Sigmoid colon (tissue), 7 donors: ENCODE measurements around the gene SRGAP1. TPM values are rescaled to one million over a fixed set of nuclear protein-coding genes. Genes with fewer than 3 reads are reported as not detected.

ENCODE experiments used
- DNase-seq: peaks from one replicate; pipeline ENCODE4 v3.0.0-alpha.2; 2019
- H3K27ac ChIP-seq, 4 donors: fragments of 200-600 bp; sonication (generic); one replicate each; pipeline ENCODE4 v1.5.1; 2016 to 2019; ENCODE audit warnings: mild to moderate bottlenecking in 1 of 4
- H3K27me3 ChIP-seq, 3 donors: fragments of 200-600 bp; sonication (generic); one replicate each; pipeline ENCODE4 v1.5.1; 2019; ENCODE audit warnings: mild to moderate bottlenecking in 1 of 3
- H3K36me3 ChIP-seq, 4 donors: fragments of 200-600 bp; sonication (generic); one replicate each; pipeline ENCODE4 v1.5.1; 2016 to 2019
- H3K4me1 ChIP-seq, 4 donors: fragments of 200-600 bp; sonication (generic); one replicate each; pipeline ENCODE4 v1.5.1; 2017 to 2019
- H3K4me3 ChIP-seq, 4 donors: fragments of 200-600 bp; sonication (generic); one replicate each; pipeline ENCODE4 v1.5.1; 2017 to 2019; ENCODE audit warnings: mild to moderate bottlenecking in 2 of 4, moderate library complexity in 1 of 4
- H3K9me3 ChIP-seq, 4 donors: fragments of 200-600 bp in 3 of 4; sonication (generic) in 3 of 4; one replicate each; pipeline versions ENCODE4 v1.5.1 to v1.6.1; 2013 to 2019
- EP300 ChIP-seq, 4 donors: sonication (generic); formaldehyde crosslinking; IDR thresholded peaks; one replicate each; pipeline ENCODE4 v1.6.1; 2017; ENCODE audit warnings: antibody characterized with exemption in 4 of 4
- POLR2A ChIP-seq, 2 donors: fragments of 450-650 bp; IDR thresholded peaks; one replicate each; pipeline ENCODE4 v1.6.1; 2016; ENCODE audit warnings: antibody characterized with exemption in 2 of 2, mild to moderate bottlenecking in 2 of 2, moderate library complexity in 2 of 2
- POLR2AphosphoS5 ChIP-seq, 4 donors: sonication (generic); formaldehyde crosslinking; IDR thresholded peaks; one replicate each; pipeline ENCODE4 v1.6.1; 2017; ENCODE audit warnings: antibody characterized with exemption in 4 of 4
- WGBS, 2 donors: extraction: QIAGEN DNeasy Blood & Tissue Kit; methylation state at CpG; one replicate each; pipeline ENCODE4 v1.1.7; 2013; 5-methylcytosine and 5-hydroxymethylcytosine counted together
- intact Hi-C: fragments of 100-400 bp; cut with DNase I; formaldehyde crosslinking; loops from one replicate; pipeline ENCODE4 v1.15.1; 2023
- polyA plus RNA-seq, 3 donors: library from polyadenylated mRNA; stranded (reverse); fragments of 200-250 nt; gene quantifications; one replicate each; pipeline ENCODE4 v1.2.3, GENCODE V29; 2013
- total RNA-seq, 4 donors: library from RNA; depleted of rRNA; stranded (reverse); fragments of >200 nt; gene quantifications; one replicate each; pipeline ENCODE4 v1.1.0, GENCODE V29; 2016
- TF ChIP-seq, protein P1 (sequence below), 4 experiments: fragments of 450-650 bp in 3 of 4; fragments of 200-600 bp in 1 of 4; IDR thresholded peaks; one replicate each; pipeline ENCODE4 v1.5.1; 2016 to 2019; ENCODE audit warnings: antibody characterized with exemption in 4 of 4, mild to moderate bottlenecking in 3 of 4, moderate library complexity in 2 of 4
- donor health status: healthy with polysubstance abuse.
- donor health status: Bipolar disorder and iron deficiency.
- donor health status: healthy.

Gene SRGAP1
- total and polyA plus RNA-seq, 7 donors = 2.4 to 16.3 (median 5.4) TPM

DNA sequence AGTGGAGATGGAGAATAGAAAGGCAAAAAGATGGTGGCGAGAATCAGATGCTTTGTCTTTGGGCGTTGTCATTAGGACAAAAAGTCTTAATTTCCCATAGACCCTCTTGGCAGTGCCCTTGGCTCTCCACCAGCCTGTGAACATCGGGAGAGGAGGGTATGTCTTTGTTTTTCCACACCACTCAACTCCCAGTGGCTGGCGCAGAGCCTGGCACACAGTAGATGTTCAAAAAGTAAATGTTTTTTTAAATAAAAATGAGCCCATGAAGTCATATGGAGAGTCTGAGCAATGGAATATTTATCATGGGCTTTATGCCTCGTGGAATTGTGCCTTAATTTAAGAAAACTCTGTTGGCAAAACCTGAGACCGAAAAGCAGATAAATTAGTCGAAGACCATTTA is 90.4 kb downstream of the SRGAP1 start:
- intact Hi-C loops = no loop called here
- H3K27ac ChIP-seq = no peak overlapping the region
- H3K27me3 ChIP-seq = no peaks in the 10 kb centered on the region
- no peak overlapping the region for H3K4me3 ChIP-seq
- 87 to 90% methylated on average over 7 of the region's 7 CpGs for WGBS, 2 donors
- TF ChIP-seq EP300 (IDR thresholded peaks at IDR 0.05) (no peak), POLR2A (IDR thresholded peaks at IDR 0.05) (no peak), POLR2AphosphoS5 (IDR thresholded peaks at IDR 0.05) (no peak)
- TF ChIP-seq, protein P1, sequence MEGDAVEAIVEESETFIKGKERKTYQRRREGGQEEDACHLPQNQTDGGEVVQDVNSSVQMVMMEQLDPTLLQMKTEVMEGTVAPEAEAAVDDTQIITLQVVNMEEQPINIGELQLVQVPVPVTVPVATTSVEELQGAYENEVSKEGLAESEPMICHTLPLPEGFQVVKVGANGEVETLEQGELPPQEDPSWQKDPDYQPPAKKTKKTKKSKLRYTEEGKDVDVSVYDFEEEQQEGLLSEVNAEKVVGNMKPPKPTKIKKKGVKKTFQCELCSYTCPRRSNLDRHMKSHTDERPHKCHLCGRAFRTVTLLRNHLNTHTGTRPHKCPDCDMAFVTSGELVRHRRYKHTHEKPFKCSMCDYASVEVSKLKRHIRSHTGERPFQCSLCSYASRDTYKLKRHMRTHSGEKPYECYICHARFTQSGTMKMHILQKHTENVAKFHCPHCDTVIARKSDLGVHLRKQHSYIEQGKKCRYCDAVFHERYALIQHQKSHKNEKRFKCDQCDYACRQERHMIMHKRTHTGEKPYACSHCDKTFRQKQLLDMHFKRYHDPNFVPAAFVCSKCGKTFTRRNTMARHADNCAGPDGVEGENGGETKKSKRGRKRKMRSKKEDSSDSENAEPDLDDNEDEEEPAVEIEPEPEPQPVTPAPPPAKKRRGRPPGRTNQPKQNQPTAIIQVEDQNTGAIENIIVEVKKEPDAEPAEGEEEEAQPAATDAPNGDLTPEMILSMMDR (IDR thresholded peaks at IDR 0.05) = no peak
- H3K36me3 ChIP-seq = no peaks in the 10 kb centered on the region
- H3K4me1 ChIP-seq = peaks cover 0 to 7% (median 0%) of the 10 kb centered on the region in 4 donors
- DNase-seq = no peak
- H3K9me3 ChIP-seq = no peaks in the 10 kb centered on the region

DNA sequence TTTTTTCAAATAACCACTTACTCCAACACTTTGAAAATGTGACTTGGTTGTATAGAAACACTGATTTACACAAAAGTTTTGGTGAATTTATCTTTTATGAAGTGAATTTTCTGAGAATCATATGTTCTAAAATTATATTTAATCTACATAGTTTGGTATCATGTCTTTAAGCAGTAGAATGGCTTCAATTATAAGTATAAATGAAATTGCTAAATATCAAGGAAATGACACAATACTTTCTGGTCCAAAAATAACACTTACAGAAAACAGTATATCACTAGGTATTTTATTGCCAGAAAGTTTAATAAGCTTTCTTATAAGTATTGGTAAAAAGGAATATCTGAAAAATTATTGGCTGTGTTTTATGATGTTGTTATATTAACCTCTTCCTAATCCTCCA is 90.9 kb downstream of the SRGAP1 start:
- H3K9me3 ChIP-seq = no peaks in the 10 kb centered on the region
- H3K36me3 ChIP-seq = no peaks in the 10 kb centered on the region
- no peak for DNase-seq
- intact Hi-C loops = no loop called here
- no peaks in the 10 kb centered on the region for H3K27me3 ChIP-seq
- H3K4me3 ChIP-seq = no peak overlapping the region
- no peak overlapping the region for H3K27ac ChIP-seq
- peaks cover 0 to 7% (median 0%) of the 10 kb centered on the region in 4 donors for H3K4me1 ChIP-seq
- no peak for TF ChIP-seq EP300 (IDR thresholded peaks at IDR 0.05)
- TF ChIP-seq, protein P1 (IDR thresholded peaks at IDR 0.05) = no peak

DNA sequence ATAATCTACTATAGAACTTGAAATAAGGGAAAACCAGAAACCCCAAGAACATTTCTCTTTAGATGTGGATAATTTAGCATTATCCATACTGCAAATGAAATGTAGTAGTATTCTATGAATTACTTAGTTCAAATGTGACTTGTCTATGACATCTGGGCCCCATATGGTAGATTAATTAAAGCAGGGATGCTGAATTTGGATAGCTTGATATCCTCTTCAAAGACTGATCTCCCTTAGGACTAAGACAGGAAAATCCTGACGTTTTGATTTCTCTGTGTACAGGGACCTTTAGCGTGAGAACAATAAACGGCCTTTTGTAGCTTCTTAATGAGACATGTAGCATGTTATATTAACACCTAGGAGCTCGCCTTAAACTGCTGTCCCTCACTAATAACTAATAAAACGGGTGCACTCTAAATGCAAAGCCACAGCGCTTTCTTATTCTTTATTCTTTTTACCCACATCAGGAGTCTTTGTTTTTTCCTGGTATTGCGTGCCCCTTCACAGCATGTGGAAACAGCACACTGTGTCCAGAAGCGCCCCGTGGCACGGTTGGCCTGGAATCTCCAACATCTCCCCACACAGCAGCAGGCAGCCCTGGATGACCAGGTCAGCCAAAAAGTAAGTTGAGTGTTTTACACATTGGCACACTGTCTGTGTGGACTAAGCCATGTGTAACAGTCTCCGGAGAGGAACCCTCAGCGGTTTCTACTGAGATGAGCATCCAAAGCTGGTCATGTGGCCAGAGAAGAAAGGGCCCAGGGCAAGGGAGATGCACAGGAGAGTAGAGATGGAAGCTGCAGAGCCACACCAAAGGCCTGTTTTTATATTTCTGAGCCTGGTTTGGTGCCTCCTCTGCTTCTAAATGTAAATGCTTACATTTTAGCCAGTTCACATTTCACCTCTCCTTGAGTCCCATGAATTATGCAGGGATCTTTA is 93.1 kb downstream of the SRGAP1 start:
- H3K27ac ChIP-seq = no peak overlapping the region
- no peak for DNase-seq
- H3K9me3 ChIP-seq = no peaks in the 10 kb centered on the region
- no peaks in the 10 kb centered on the region for H3K4me1 ChIP-seq
- H3K36me3 ChIP-seq = no peaks in the 10 kb centered on the region
- WGBS, 2 donors = 89 to 92% methylated on average over 12 of the region's 12 CpGs
- H3K27me3 ChIP-seq = no peaks in the 10 kb centered on the region
- H3K4me3 ChIP-seq = no peak overlapping the region
- intact Hi-C loops = no loop called here
- no peak for TF ChIP-seq POLR2AphosphoS5 (IDR thresholded peaks at IDR 0.05)
- TF ChIP-seq, protein P1 (IDR thresholded peaks at IDR 0.05) = no peak
- TF ChIP-seq EP300 (IDR thresholded peaks at IDR 0.05) = no peak
- no peak for TF ChIP-seq POLR2A (IDR thresholded peaks at IDR 0.05)

DNA sequence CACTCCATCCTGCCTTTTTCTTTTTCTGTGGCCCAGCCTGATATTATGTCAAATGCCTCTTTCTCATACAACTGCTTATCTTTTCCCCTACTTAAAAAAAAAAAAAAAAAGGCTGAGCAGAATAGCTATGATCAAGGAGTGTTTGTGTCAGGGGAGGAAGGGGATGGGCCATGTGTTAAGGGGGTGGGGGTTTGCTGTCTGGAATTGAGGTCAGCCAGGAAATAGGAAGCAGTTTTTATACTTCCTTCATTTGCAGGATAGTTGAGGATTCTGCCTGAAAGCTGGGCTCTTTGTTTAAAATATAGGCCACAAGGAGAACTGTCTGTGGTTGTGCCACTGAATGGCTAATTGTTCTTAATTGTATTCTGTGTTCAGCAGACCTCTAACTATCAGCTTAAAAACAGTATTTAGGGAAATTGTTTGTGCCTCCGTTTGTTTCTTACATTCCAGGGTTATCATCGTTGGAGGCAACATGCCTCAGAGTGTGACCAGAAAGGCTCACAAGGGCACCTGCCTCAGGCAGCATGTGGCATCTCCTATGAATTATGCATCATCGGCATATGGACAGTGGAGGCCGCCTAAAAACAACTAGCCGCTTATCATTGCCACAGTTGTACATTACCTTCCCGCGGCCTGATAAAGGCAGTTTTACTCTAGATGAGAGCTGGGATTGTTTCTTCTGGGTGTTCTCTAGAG is 96.0 kb downstream of the SRGAP1 start:
- no peaks in the 10 kb centered on the region for H3K36me3 ChIP-seq
- peak overlapping the region in 1 of 4 donors; percentile 3 for H3K27ac ChIP-seq
- TF ChIP-seq POLR2A (IDR thresholded peaks at IDR 0.05) (no peak), POLR2AphosphoS5 (IDR thresholded peaks at IDR 0.05) (no peak), EP300 (IDR thresholded peaks at IDR 0.05) (no peak)
- TF ChIP-seq, protein P1 (IDR thresholded peaks at IDR 0.05) = no peak
- 88 to 91% methylated on average over 7 of the region's 7 CpGs for WGBS, 2 donors
- no peak for DNase-seq
- no peaks in the 10 kb centered on the region for H3K27me3 ChIP-seq
- no peaks in the 10 kb centered on the region for H3K4me1 ChIP-seq
- no peak overlapping the region for H3K4me3 ChIP-seq
- intact Hi-C loops = no loop called here
- no peaks in the 10 kb centered on the region for H3K9me3 ChIP-seq
